D341Med (cell line): Measurements from ENCODE around the gene METTL26.

ENCODE experiments used
- DNase-seq: peaks from one replicate; pipeline ENCODE4 v3.0.0; 2012; ENCODE audit warnings: low spot score

The METTL26 gene

GRCh38 chr16:636206-637080 lies at the start of gene METTL26:
Gene METTL26, minus strand, starts transcription at chr16:636305. Its CDS starts 15 bp downstream, at chr16:636290.
- DNase-seq, result peak; percentile 93

DNA sequence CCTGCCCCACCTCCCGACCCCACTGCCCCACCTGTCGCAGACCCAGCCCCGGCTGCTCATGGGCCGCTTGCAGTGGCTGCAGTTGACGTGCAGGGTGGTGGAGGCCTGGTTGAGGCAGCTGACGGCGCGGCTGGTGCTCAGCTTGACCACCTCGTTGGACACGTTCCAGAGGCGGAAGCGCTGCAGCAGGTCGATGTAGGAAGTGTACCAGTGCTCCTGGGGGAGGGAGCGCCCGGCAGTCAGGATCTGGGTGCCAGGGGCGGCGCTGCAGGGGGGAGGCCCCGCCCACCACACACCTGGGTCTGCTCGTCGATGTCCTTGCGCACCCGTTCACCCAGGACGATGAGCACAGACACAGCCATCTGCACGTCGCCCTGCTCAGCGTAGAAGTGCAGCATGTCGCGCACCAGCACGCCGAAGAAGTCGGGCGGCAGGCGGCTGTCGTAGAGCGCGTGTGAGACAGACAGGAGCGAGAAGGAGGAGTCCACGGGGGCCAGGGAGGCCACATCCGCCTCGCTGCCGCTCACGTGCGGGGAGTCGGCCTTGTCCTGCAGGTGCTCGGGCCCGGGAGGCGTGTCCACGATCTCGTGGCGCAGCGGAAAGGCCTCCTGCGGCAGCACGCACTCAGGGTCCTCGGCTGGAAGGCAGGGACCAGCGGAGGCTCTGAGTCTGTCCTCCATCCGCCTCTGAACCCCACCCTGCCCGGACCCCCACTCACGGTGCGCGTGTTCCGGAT lies 49.0 kb upstream of the METTL26 start:
- DNase-seq, result no peak

- peak; percentile 94 for DNase-seq
Measured at GRCh38 chr16:684071-684794, 48.1 kb upstream of the METTL26 start, which contains the start of gene JMJD8. Gene JMJD8, minus strand, starts transcription at chr16:684334. Its CDS starts 15 bp downstream, at chr16:684319.

GRCh38 chr16:683396-684070 lies 47.4 kb upstream of the METTL26 start:
- DNase-seq, result no peak

DNA sequence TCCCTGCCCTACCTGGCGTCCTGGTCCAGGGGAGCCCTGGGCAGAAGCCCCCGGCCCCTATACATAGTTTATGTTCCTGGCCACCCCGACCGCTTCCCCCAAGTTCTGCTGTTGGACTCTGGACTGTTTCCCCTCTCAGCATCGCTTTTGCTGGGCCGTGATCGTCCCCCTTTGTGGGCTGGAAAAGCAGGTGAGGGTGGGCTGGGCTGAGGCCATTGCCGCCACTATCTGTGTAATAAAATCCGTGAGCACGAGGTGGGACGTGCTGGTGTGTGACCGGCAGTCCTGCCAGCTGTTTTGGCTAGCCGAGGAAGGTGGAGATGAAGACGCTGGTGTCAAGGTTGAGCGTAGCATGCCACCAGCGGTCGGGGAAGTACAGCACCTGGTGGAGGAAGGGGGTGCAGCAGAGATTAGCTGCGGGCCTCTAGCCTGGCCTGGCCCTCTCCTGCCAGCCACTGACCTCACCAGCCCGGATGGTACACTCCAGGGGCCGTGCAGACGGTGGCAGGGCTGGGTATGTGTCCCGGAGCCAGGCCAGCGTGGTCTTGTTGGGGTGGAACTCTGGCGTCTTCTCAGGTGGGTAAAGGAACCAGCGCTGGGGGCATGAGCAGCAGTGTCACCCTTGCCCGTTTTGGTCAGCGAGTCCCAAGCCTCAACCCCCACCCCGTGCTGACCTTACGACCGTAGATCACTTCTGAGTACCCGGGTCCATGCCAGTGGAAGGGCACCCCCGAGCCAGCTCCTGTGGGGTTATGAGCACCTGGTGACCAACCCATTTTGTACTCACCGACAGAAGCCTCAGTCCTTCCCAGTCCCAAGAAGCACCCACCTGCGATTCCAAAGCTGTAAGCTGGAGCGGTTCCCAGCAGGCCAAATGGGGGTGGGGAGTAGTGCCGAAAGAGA lies 46.6 kb upstream of the METTL26 start:
- no peak for DNase-seq

- no peak for DNase-seq
Measured at GRCh38 chr16:681746-682427, 45.8 kb upstream of the METTL26 start.

GRCh38 chr16:680967-681745 lies 45.1 kb upstream of the METTL26 start:
- DNase-seq, result no peak

DNA sequence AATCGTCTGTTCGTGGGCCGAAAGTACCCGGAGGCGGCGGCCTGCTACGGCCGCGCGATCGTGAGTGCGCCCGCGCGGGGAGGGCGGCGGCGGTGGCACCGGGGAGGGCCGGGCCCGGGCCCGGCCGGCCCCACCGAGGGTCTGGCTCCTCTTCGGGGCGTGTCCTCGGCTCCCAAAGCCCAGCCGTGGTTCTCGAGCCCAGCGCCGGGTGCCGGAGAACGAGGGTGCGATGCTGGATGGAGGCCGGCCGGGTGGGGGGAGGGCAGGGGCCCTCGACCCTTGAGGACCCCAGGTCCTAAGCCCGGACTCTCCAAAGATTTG lies 44.5 kb upstream of the METTL26 start:
- DNase-seq, result no peak

DNA sequence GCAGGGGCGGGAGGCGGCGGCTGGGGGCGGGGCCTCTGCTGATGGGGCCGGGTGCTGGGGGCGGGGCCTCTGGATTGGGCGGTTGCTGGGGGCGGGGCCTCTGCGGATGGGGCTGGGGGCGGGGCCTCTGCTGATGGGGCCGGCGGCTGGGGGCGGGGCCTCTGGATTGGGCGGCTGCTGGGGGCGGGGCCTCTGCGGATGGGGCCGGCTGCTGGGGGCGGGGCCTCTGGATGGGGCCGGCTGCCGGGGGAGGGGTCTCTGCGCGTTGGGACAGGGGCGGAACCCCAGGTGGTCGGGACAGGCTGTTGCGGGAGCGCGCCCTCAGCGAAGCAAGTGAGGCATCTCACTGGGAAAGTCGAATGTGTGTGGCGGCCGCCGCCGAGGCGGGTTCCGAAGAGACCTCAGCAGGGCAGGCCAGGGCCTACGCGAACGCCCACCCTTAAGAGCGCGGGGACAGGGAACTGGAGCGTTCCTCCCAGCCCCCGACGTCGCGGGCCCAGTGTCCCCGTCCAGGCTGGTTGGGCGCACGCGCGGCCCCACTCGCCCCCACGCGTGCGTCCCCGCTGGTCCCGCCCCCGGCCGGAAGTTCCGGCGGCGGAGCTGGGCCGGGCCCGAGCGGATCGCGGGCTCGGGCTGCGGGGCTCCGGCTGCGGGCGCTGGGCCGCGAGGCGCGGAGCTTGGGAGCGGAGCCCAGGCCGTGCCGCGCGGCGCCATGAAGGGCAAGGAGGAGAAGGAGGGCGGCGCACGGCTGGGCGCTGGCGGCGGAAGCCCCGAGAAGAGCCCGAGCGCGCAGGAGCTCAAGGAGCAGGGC lies 43.9 kb upstream of the METTL26 start, which contains the start of gene STUB1:
TSS of gene STUB1 (plus strand) at position 597 of the 811 bp plus-strand sequence. CDS start at position 713, 116 bp downstream.
- peak; percentile 91 for DNase-seq

GRCh38 chr16:678858-679813 lies 43.0 kb upstream of the METTL26 start:
- peak; percentile 75 for DNase-seq

DNA sequence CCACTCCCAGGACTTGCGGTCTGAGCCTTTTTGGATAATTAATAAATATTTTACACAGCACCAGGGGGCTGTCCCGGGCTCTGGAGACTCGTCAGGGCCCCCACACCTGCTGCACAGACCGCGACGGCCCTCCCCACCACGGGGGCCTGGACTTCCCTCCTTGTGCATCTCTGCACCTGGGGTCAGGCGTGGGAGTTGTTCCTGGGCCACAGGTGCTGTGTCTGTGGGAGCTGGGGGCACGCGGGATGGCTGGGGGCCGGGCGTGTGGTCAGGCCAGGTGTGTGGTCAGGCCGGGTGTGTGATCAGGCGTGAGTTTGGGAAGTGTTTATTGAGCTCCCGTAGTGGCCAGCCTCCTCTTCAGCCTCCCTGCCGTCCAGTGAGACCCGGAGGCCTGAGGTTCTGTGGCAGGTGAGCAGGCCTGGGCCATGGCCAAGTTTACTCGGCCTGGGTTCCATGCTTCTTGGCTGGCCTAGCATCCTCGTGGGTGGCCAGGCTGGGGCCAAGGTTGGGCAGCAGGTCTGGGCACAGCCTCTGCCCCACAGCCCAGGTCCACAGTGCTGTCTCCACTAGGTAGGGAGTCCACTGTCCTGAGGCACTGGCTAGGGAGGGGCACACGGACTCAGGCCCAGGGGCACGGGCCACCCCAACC lies 42.2 kb upstream of the METTL26 start:
- DNase-seq, result no peak

DNA sequence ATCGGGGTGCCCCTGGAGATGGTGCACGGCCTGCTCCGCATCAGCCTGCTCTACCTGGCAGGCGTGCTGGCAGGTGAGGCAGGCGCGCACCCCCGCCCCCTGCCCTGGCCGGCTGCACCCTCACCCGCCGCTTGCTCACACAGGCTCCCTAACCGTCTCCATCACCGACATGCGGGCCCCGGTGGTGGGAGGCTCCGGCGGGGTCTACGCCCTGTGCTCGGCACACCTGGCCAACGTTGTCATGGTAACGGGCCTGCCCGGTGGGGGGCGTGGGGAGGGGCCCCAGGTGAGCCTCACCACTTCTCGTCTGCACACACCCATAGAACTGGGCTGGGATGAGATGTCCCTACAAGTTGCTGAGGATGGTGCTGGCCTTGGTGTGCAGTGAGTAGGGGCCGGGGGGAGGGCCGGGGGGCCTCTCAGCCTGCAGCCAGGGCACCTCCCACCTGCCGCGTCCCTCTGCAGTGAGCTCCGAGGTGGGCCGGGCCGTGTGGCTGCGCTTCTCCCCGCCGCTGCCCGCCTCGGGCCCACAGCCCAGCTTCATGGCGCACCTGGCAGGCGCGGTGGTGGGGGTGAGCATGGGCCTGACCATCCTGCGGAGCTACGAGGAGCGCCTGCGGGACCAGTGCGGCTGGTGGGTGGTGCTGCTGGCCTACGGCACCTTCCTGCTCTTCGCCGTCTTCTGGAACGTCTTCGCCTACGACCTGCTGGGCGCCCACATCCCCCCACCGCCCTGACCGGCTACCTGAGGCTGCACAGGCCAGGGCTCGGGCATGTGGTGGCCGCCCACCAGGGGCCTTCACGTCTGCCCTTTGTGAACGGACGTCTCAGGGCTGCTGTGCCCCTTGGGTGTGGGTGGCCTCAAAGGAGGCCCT lies 41.4 kb upstream of the METTL26 start:
- DNase-seq, result no peak

DNA sequence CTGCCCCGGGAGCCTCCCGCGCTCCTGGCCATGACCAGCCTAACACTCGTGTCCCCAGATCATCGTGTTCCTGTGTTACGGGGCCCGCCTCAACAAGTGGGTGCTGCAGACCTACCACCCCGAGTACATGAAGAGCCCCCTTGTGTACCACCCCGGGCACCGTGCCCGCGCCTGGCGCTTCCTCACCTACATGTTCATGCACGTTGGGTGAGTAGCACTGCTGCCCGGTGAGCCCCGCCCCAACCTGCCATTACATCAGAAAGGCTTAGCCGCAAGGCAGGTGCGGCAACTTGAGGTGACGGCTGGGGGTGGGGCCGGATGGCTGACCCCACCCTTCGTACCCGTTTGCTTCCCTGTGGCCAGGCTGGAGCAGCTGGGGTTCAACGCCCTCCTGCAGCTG lies 40.8 kb upstream of the METTL26 start:
- no peak for DNase-seq

DNA sequence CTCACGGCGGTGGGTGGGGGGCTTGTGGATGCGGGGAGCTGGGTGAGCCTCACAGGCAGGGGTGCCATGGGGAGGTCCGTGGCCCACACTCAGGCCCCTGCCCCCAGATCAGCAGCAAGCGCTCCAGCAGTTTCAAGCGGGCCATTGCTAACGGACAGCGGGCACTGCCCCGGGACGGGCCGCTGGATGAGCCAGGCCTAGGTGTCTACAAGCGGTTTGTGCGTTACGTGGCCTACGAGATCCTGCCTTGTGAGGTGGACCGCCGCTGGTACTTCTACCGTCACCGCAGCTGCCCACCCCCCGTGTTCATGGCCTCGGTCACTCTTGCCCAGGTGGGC lies 40.4 kb upstream of the METTL26 start:
- DNase-seq, result no peak

DNA sequence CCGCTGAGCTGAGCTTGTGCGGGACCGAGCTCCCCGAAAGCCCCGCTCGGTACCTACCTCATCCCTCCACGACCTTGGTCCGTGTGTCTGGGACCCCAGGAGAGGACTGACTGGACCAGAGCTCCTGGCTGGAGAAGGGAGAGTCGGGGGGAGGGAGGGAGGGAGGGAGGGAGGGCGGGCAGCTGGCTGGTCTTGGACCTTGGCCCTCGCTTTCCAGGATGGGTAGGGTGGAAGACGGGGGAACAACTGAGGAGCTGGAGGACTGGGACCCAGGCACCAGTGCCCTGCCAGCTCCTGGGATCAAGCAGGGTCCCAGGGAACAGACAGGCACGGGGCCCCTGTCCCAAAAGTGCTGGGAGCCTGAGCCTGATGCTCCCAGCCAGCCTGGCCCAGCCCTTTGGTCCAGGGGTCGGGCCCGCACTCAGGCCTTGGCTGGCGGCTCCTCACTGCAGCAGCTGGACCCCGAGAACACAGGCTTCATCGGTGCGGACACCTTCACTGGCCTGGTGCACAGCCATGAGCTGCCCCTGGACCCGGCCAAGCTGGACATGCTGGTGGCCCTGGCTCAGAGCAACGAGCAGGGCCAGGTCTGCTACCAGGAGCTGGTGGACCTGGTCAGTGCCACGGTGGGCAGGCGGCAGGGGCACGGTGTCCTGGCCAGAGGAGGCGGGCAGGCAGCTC lies 39.9 kb upstream of the METTL26 start:
- DNase-seq, result no peak
